NCI-H2227 (cell line): Measurements from ENCODE around the gene PNMA8C.
"Not testable (repeated sequence)": the region's sequence is repeated elsewhere in the genome, so short reads cannot be mapped to it uniquely, and the experiment has no call there.

Experiments
- DNase-seq: peaks from one replicate; lab custom pipeline; 2025; ENCODE audit not compliant: unreplicated experiment; lab: John Stamatoyannopoulos, UW

Gene PNMA8C

GRCh38 chr19:46447824-46448223 lies 19.1 kb upstream of the PNMA8C start:
- no peak for DNase-seq

GRCh38 chr19:46447006-46447405 lies 18.3 kb upstream of the PNMA8C start:
- DNase-seq: no peak

- no peak for DNase-seq
Measured at GRCh38 chr19:46446021-46446420, 17.3 kb upstream of the PNMA8C start.

GRCh38 chr19:46442808-46443450 lies 14.2 kb upstream of the PNMA8C start:
- DNase-seq: no peak

GRCh38 chr19:46441866-46442265 lies 13.1 kb upstream of the PNMA8C start:
- DNase-seq: no peak

GRCh38 chr19:46435689-46436088 lies 7.0 kb upstream of the PNMA8C start:
- not testable (repeated sequence) for DNase-seq

- peak; percentile 45 for DNase-seq
Measured at GRCh38 chr19:46435009-46435408, 6.3 kb upstream of the PNMA8C start.

GRCh38 chr19:46433470-46433869 lies 4.7 kb upstream of the PNMA8C start:
- not testable (repeated sequence) for DNase-seq

GRCh38 chr19:46431824-46432223 lies 3.1 kb upstream of the PNMA8C start:
- DNase-seq: no peak

- DNase-seq: no peak
Measured at GRCh38 chr19:46429999-46430398, 1.3 kb upstream of the PNMA8C start.

- DNase-seq: no peak
Measured at GRCh38 chr19:46427518-46428045, 1.2 kb downstream of the PNMA8C start.

GRCh38 chr19:46426506-46427162 lies 2.1 kb downstream of the PNMA8C start:
- peak; percentile 88 for DNase-seq

- DNase-seq: peak; percentile 20
Measured at GRCh38 chr19:46426035-46426505, 2.7 kb downstream of the PNMA8C start.

GRCh38 chr19:46423188-46423587 lies 5.5 kb downstream of the PNMA8C start:
- DNase-seq: no peak

GRCh38 chr19:46422344-46422743 lies 6.4 kb downstream of the PNMA8C start:
- DNase-seq: no peak

- no peak for DNase-seq
Measured at GRCh38 chr19:46420056-46420455, 8.7 kb downstream of the PNMA8C start.

- DNase-seq: peak; percentile 97
Measured at GRCh38 chr19:46415804-46416709, 12.7 kb downstream of the PNMA8C start.

GRCh38 chr19:46414899-46415298 lies 13.8 kb downstream of the PNMA8C start:
- not testable (repeated sequence) for DNase-seq

GRCh38 chr19:46413262-46414031 lies 15.3 kb downstream of the PNMA8C start, which contains the start of gene CCDC8:
CCDC8 (minus strand) TSS chr19:46413564; CDS start chr19:46412810, 754 bp downstream.
- DNase-seq: peak; percentile 81

- DNase-seq: no peak
Measured at GRCh38 chr19:46412650-46413261, 16.0 kb downstream of the PNMA8C start.
